ENCODE results near the gene H2AZ2. TPM values are rescaled to one million over a fixed set of nuclear protein-coding genes. Genes with fewer than 3 reads are reported as not detected.
"Not testable (repeated sequence)": the region's sequence is repeated elsewhere in the genome, so short reads cannot be mapped to it uniquely, and the experiment has no call there.

Gene H2AZ2
- total RNA-seq, 1 donor from 2014 or later: 217 TPM

- no peak for DNase-seq (ENCODE audit: low read depth in 2 of 2)
These were observed 60.8 kb downstream of the H2AZ2 start for GRCh38 chr7:44787041-44787440.

DNA sequence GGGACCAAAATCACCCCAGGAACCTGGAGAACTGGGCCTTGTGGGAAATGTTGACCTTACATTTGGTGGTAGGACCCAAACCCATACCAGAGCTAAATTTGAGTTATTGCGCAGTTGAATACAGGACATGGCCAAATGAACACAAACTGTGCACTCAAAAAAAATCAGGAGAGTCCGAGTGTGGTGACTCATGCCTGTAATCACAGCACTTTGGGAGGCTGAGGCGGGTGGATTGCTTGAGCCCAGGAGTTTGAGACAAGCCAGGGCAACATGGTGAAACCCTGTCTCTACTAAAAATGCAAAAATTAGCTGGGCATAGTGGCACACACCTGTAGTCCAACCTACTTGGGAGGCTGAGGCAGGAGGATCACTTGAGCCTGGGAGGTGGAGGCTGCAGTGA is 62.7 kb downstream of the H2AZ2 start:
- DNase-seq (ENCODE audit: low read depth in 2 of 2): not testable (repeated sequence)

DNA sequence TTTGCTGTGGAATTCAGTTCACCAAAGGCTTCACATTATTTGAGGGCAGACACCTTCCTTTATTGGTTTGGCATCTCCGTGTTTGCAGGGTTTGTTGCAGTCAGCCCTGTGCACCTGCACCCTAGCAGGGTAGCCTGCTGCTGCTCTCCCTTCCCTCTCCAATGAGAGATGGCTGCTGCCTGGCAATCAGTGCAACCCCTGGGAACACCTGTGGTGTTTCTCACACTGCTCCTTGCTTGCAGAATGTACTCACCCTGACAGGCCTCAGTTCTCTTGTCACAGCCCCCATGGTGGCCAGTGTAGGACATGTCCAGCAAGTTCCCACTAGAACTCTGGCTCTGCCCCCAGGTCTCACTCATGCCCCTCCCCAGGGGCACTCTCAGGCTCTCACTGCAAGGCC is 63.5 kb downstream of the H2AZ2 start:
- no peak for DNase-seq (ENCODE audit: low read depth in 2 of 2)

- DNase-seq (ENCODE audit: low read depth in 2 of 2): no peak
These were observed 64.5 kb downstream of the H2AZ2 start for GRCh38 chr7:44783407-44783806.

- no peak for DNase-seq (ENCODE audit: low read depth in 2 of 2)
These were observed 65.4 kb downstream of the H2AZ2 start for GRCh38 chr7:44782460-44782859.

Other genes starting within 250 kb of the H2AZ2 start
- gene OGDH, start 241.5 kb downstream of the H2AZ2 start, total RNA-seq: 28.1 and 39.9 TPM in 2 replicates
- gene ZMIZ2, start 99.2 kb downstream of the H2AZ2 start, total RNA-seq: 4.1 and 7.9 TPM in 2 replicates
- 1,180 and 1,502 TPM in 2 replicates for gene PPIA, start 51.4 kb downstream of the H2AZ2 start, total RNA-seq
- gene PURB, start 37.4 kb upstream of the H2AZ2 start, total RNA-seq: 12.0 and 14.7 TPM in 2 replicates
- under 0.01 TPM in 2 replicates for gene MYO1G, start 130.9 kb upstream of the H2AZ2 start, total RNA-seq
- gene CCM2, start 152.1 kb upstream of the H2AZ2 start, total RNA-seq: 47.5 and 67.9 TPM in 2 replicates
- 0.44 and 0.79 TPM in 2 replicates for gene NACAD, start 240.9 kb upstream of the H2AZ2 start, total RNA-seq

Measured in lung microvascular endothelial cell (primary cell).